Activated CD8-positive, alpha-beta memory T cell treated with anti-CD3 and anti-CD28 coated beads for 48 hours (primary cell): ENCODE data around the gene FOXO3.
"Not testable (repeated sequence)": the region's sequence is repeated elsewhere in the genome, so short reads cannot be mapped to it uniquely, and the experiment has no call there.

Experiments used
- DNase-seq, 3 experiments: peaks; one replicate each; pipeline ENCODE4 v3.0.0-alpha.2; 2020; ENCODE audit warnings: low read depth in 2 of 3, low spot score in 2 of 3

FOXO3 gene

GRCh38 chr6:108560463-108561308 is at the start of gene FOXO3:
TSS of gene FOXO3 (plus strand) at chr6:108560917. CDS start at chr6:108561209, 292 bp downstream.
- peak in 2 of 3 experiments; percentile 32 to 54 for DNase-seq

GRCh38 chr6:108518714-108519576 is 41.8 kb upstream of the FOXO3 start:
- DNase-seq: no peak

- DNase-seq: no peak
Measured at GRCh38 chr6:108521616-108522107, 39.1 kb upstream of the FOXO3 start.

- no peak for DNase-seq
Measured at GRCh38 chr6:108523697-108524096, 37.0 kb upstream of the FOXO3 start.

GRCh38 chr6:108524528-108525248 is 36.0 kb upstream of the FOXO3 start:
- DNase-seq: no peak

- DNase-seq: no peak
Measured at GRCh38 chr6:108526739-108527174, 34.0 kb upstream of the FOXO3 start.

- DNase-seq: no peak
Measured at GRCh38 chr6:108528878-108529277, 31.8 kb upstream of the FOXO3 start.

GRCh38 chr6:108531332-108531731 is 29.4 kb upstream of the FOXO3 start:
- no peak for DNase-seq

- DNase-seq: no peak
Measured at GRCh38 chr6:108535114-108535742, 25.5 kb upstream of the FOXO3 start.

- not testable (repeated sequence) for DNase-seq
Measured at GRCh38 chr6:108535920-108536535, 24.7 kb upstream of the FOXO3 start.

GRCh38 chr6:108541843-108542759 is 18.6 kb upstream of the FOXO3 start:
- DNase-seq: no peak

GRCh38 chr6:108543175-108543940 is 17.4 kb upstream of the FOXO3 start:
- no peak for DNase-seq

- no peak for DNase-seq
Measured at GRCh38 chr6:108544606-108545005, 16.1 kb upstream of the FOXO3 start.

GRCh38 chr6:108546079-108547049 is 14.4 kb upstream of the FOXO3 start:
- no peak for DNase-seq

- DNase-seq: no peak
Measured at GRCh38 chr6:108549241-108549640, 11.5 kb upstream of the FOXO3 start.

- no peak for DNase-seq
Measured at GRCh38 chr6:108549741-108550140, 11.0 kb upstream of the FOXO3 start.

GRCh38 chr6:108550256-108550655 is 10.5 kb upstream of the FOXO3 start:
- DNase-seq: no peak
